Pancreas (tissue), 10 donors: ENCODE results near the gene ANKRD50. TPM values are rescaled to one million over a fixed set of nuclear protein-coding genes. Genes with fewer than 3 reads are reported as not detected.

Experiments
- ATAC-seq, 4 donors: fragments of 200-7000 bp; cut with Tn5 transposase; one replicate each; pipeline versions ENCODE4 v1.8.0 to v1.9.1; 2020; ENCODE audit warnings: mild to moderate bottlenecking in 4 of 4, moderate library complexity in 4 of 4
- DNase-seq, 6 donors: peaks; one replicate each; pipeline ENCODE4 v3.0.0-alpha.2; 2020
- FAIRE-seq: peaks from 2 replicates; lab custom pipeline; 2012; peaks lifted over from hg19 to GRCh38; lab: Jason Lieb, UNC
- H3K27ac ChIP-seq, 4 donors: fragments of 200-600 bp; sonication (generic); 1 replicate in 3 of 4; 2 replicates in 1 of 4; pipeline versions ENCODE4 v1.5.0 to v1.8.0; 2020
- H3K27me3 ChIP-seq, 4 donors: fragments of 200-600 bp; one replicate each; pipeline ENCODE4 v1.8.0; 2021
- H3K36me3 ChIP-seq, 3 donors: fragments of 200-600 bp; sonication (generic) in 1 of 3; one replicate each; pipeline versions ENCODE4 v1.5.0 to v1.8.0; 2020 to 2021
- H3K4me1 ChIP-seq, 3 donors: fragments of 200-600 bp; one replicate each; pipeline ENCODE4 v1.8.0; 2021
- H3K4me3 ChIP-seq, 4 donors: fragments of 200-600 bp; sonication (generic) in 2 of 4; one replicate each; pipeline versions ENCODE4 v1.5.0 to v1.8.0; 2020 to 2021
- H3K9me3 ChIP-seq, 4 donors: fragments of 200-600 bp; one replicate each; pipeline ENCODE4 v1.8.0; 2021
- WGBS, 2 donors: extraction: QIAGEN DNeasy Blood & Tissue Kit; methylation state at CpG; one replicate each; pipeline ENCODE4 v1.1.7; 2013; 5-methylcytosine and 5-hydroxymethylcytosine counted together
- intact Hi-C, 3 donors: fragments of 100-400 bp; cut with DNase I; formaldehyde crosslinking; loops; one replicate each; pipeline versions ENCODE4 v1.11.1 to v1.14.2; 2022
- polyA plus RNA-seq, 2 donors: library from polyadenylated mRNA; stranded (reverse); fragments of 200-250 nt; gene quantifications; one replicate each; pipeline ENCODE4 v1.2.3, GENCODE V29; 2013
- total RNA-seq, 6 donors: library from RNA; stranded (reverse); fragmentation: NEBNext Ultra II Directional in 4 of 6; extraction: Animal tissue kit (Norgen Biotek cat#: 25700) in 4 of 6; gene quantifications; one replicate each; pipeline versions ENCODE4 v1.2.1 to v1.2.4, GENCODE V29; 2021 to 2023
- TF ChIP-seq, protein P1 (sequence below), 4 donors: fragments of 200-600 bp; sonication (generic) in 3 of 4; IDR thresholded peaks; one replicate each; pipeline versions ENCODE4 v1.5.0 to v1.8.0; 2021; ENCODE audit warnings: antibody characterized with exemption in 4 of 4
- donor health status: healthy with polysubstance abuse.
- donor health status: DM: no; HTN: no; CAD: no; lungs with moderate emphysema.
- donor health status: DM: no; HTN: no; CAD: no.
- donor health status: control.
- donor health status: control.
- donor health status: Bipolar disorder and iron deficiency.
- donor health status: DM: yes; HTN: yes; CAD: no.
- donor health status: DM: no; HTN: no; CAD: no.
- donor health status: DM: no; HTN: no; CAD: no.
- donor health status: DM: yes; HTN: yes; CAD: no.

Gene ANKRD50
- total and polyA plus RNA-seq, 8 donors = 1.2 to 12.5 (median 2.9) TPM

DNA sequence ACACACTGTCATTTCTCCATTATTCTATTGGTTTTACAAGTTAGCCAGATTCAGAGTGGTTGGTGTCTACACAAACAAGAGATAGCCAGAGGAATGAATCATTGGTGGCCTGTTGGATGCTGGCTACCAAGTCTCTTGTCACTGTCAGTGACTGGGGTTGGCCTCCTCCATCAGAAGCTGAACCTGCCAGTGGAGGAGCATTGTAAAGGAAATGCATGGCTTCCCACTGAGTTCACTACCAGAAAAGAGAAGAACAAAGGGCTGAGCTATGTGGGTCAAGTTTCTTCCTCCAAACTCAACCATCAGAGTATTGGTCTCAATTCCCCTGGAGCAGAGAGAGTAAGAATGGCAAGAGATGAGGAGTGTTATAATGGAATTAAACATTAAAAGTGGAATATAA is 26.5 kb upstream of the ANKRD50 start:
- Histone ChIP-seq H3K27ac (no peak overlapping the region), H3K36me3 (no peaks in the 10 kb centered on the region), H3K4me1 (no peaks in the 10 kb centered on the region), H3K9me3 (no peaks in the 10 kb centered on the region), H3K27me3 (no peaks in the 10 kb centered on the region), H3K4me3 (no peak overlapping the region)
- intact Hi-C loops = no loop called here
- TF ChIP-seq, protein P1, sequence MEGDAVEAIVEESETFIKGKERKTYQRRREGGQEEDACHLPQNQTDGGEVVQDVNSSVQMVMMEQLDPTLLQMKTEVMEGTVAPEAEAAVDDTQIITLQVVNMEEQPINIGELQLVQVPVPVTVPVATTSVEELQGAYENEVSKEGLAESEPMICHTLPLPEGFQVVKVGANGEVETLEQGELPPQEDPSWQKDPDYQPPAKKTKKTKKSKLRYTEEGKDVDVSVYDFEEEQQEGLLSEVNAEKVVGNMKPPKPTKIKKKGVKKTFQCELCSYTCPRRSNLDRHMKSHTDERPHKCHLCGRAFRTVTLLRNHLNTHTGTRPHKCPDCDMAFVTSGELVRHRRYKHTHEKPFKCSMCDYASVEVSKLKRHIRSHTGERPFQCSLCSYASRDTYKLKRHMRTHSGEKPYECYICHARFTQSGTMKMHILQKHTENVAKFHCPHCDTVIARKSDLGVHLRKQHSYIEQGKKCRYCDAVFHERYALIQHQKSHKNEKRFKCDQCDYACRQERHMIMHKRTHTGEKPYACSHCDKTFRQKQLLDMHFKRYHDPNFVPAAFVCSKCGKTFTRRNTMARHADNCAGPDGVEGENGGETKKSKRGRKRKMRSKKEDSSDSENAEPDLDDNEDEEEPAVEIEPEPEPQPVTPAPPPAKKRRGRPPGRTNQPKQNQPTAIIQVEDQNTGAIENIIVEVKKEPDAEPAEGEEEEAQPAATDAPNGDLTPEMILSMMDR (IDR thresholded peaks at IDR 0.05) = no peak
- ATAC-seq (no peak), FAIRE-seq (no peak), DNase-seq (no peak)

DNA sequence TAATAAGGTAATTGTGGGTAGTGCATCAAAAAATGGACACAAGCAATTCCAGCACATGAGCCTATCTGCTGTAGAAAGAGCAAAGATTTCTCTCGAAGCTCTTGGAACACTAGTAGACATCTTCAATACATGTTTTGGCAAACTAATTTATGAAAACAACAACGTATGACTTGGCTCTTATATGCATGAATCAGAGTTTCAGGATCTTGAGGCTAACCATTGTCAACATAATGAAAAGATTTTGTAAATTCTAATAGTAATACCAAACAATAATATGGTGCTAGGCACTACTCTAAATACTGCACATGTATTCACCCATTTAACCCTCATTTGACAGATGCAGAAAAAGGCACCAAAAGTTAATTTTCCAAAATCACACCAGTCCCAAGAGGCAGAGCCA is 25.1 kb upstream of the ANKRD50 start:
- WGBS, 2 donors = 64 to 72% methylated on average over 2 of the region's 2 CpGs
- Histone ChIP-seq H3K27ac (no peak overlapping the region), H3K9me3 (no peaks in the 10 kb centered on the region), H3K36me3 (no peaks in the 10 kb centered on the region), H3K4me3 (no peak overlapping the region), H3K4me1 (no peaks in the 10 kb centered on the region), H3K27me3 (no peaks in the 10 kb centered on the region)
- intact Hi-C loops = no loop called here
- DNase-seq (no peak), FAIRE-seq (no peak), ATAC-seq (no peak)
- TF ChIP-seq, protein P1 (IDR thresholded peaks at IDR 0.05) = no peak

DNA sequence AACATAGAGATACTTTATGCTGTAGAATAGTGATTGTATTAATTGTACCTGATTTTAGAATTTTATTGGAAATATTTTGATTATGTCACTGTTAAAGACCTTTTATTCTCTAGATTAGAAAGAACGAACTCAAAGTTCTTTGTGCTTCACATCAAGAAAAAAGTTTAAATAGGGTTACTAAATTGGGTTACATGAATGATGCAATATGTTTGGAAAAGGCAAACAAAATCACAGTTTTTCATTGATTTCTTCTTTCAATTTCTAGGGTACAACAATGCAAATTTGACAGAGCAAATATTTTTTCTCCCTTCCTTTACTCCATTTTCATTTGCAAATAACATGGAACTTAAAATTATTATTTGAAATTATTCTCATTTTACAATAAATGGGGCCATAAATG is 24.0 kb upstream of the ANKRD50 start:
- Histone ChIP-seq H3K9me3 (no peaks in the 10 kb centered on the region), H3K4me1 (no peaks in the 10 kb centered on the region), H3K4me3 (no peak overlapping the region), H3K36me3 (no peaks in the 10 kb centered on the region), H3K27me3 (no peaks in the 10 kb centered on the region), H3K27ac (no peak overlapping the region)
- DNase-seq (no peak), ATAC-seq (no peak), FAIRE-seq (no peak)
- intact Hi-C loops = no loop called here
- TF ChIP-seq, protein P1 (IDR thresholded peaks at IDR 0.05) = no peak
- 22 to 33% methylated on average over 1 of the region's 1 CpG for WGBS, 2 donors

DNA sequence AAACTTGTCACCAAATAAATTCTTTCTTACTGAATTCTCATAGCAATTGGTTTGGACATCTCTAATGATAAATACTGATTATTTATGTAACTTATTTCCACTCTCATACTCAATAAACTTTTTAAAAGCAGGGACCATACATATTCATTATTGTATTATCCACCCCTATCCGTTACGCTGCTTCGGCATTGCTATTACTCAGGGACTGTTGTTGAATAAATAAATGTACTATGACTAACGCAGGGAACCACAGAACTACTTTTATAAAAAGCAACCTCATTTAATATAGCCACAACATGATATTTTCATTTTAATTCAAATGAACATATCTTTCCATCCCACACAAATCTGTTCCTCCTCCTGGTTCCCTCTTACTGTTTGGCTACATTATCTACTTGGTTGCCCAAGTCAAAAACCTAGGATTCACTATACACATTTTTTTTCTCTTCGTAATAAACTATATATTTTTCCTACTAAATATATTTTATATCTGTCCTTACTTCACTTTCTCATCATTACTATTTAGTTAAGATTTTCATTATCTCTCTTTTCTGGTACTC is 14.9 kb upstream of the ANKRD50 start:
- 92 to 95% methylated on average over 5 of the region's 5 CpGs for WGBS, 2 donors
- no peak for DNase-seq

GRCh38 chr4:124726269-124726668 is 13.7 kb upstream of the ANKRD50 start:
- FAIRE-seq (no peak), DNase-seq (no peak), ATAC-seq (no peak)
- H3K4me1 ChIP-seq = no peaks in the 10 kb centered on the region
- H3K27ac ChIP-seq = no peak overlapping the region
- TF ChIP-seq, protein P1 (IDR thresholded peaks at IDR 0.05) = no peak
- no peaks in the 10 kb centered on the region for H3K36me3 ChIP-seq
- 82 to 95% methylated on average over 3 of the region's 3 CpGs for WGBS, 2 donors
- intact Hi-C loops = no loop called here
- no peak overlapping the region for H3K4me3 ChIP-seq
- H3K27me3 ChIP-seq = no peaks in the 10 kb centered on the region
- no peaks in the 10 kb centered on the region for H3K9me3 ChIP-seq

More for the DNA sequence above, 14.9 kb upstream of the ANKRD50 start:
- Histone ChIP-seq H3K27me3 (no peaks in the 10 kb centered on the region), H3K9me3 (no peaks in the 10 kb centered on the region), H3K36me3 (no peaks in the 10 kb centered on the region), H3K4me3 (no peak overlapping the region), H3K4me1 (no peaks in the 10 kb centered on the region), H3K27ac (no peak overlapping the region)
- intact Hi-C loops = no loop called here
- TF ChIP-seq, protein P1 (IDR thresholded peaks at IDR 0.05) = no peak
- FAIRE-seq = no peak
- ATAC-seq = no peak
